ENCODE results near the gene CLCN2. TPM values are rescaled to one million over a fixed set of nuclear protein-coding genes. Genes with fewer than 3 reads are reported as not detected.

Gene CLCN2
- total RNA-seq, result 8.1 TPM

- Histone ChIP-seq H3K27ac (peak within 1 kb of the TSS; percentile 92), H3K9me3 (no peaks in the 10 kb centered on the region), H3K36me3 (peaks cover 0 to 21% of the 10 kb centered on the region in 2 donors), H3K27me3 (no peaks in the 10 kb centered on the region), H3K4me1 (peaks cover 31% of the 10 kb centered on the region), H3K4me3 (peak within 1 kb of the TSS; percentile 87 to 96)
- TF ChIP-seq POLR2AphosphoS5 (IDR thresholded peaks at IDR 0.05; ENCODE audit: insufficient read depth in 1 of 2, low read depth in 1 of 2) (peak in 1 of 2 donors; percentile 46), POLR2A (IDR thresholded peaks at IDR 0.05) (peak in 1 of 2 donors; percentile 87), CTCF (IDR thresholded peaks at IDR 0.05) (no peak)
- DNase-seq (ENCODE audit: extremely low spot score in 2 of 2), result no peak
- intact Hi-C loops (cut with DNase I), result loop anchor here (1.0 kb wide), 1 partner anchor 47 kb away; the partner anchor contains the start of gene EIF4G1
Measured at GRCh38 chr3:184361532-184361931, at the start of gene CLCN2, which contains the start of gene POLR2H. CLCN2 (minus strand) TSS chr3:184361605; CDS start chr3:184361479, 126 bp downstream. POLR2H (plus strand) TSS chr3:184361710; CDS start chr3:184363493, 1,783 bp downstream.

- Histone ChIP-seq H3K9me3 (no peaks in the 10 kb centered on the region), H3K27ac (no peak overlapping the region), H3K4me1 (no peaks in the 10 kb centered on the region), H3K27me3 (no peaks in the 10 kb centered on the region), H3K36me3 (no peaks in the 10 kb centered on the region), H3K4me3 (no peak overlapping the region)
- TF ChIP-seq POLR2A (IDR thresholded peaks at IDR 0.05) (no peak), POLR2AphosphoS5 (IDR thresholded peaks at IDR 0.05; ENCODE audit: insufficient read depth in 1 of 2, low read depth in 1 of 2) (no peak), CTCF (IDR thresholded peaks at IDR 0.05) (no peak)
- DNase-seq (ENCODE audit: extremely low spot score in 2 of 2), result peak in 1 of 2 donors; percentile 83
- intact Hi-C loops (cut with DNase I), result no loop called here
Measured at GRCh38 chr3:184409946-184410500, 48.6 kb upstream of the CLCN2 start.

- H3K4me3 ChIP-seq, result no peak overlapping the region
- intact Hi-C loops (cut with DNase I), result no loop called here
- no peaks in the 10 kb centered on the region for H3K4me1 ChIP-seq
- no peaks in the 10 kb centered on the region for H3K9me3 ChIP-seq
- H3K36me3 ChIP-seq, result no peaks in the 10 kb centered on the region
- DNase-seq (ENCODE audit: extremely low spot score in 2 of 2), result no peak
- no peaks in the 10 kb centered on the region for H3K27me3 ChIP-seq
- no peak overlapping the region for H3K27ac ChIP-seq
- TF ChIP-seq POLR2AphosphoS5 (IDR thresholded peaks at IDR 0.05; ENCODE audit: insufficient read depth in 1 of 2, low read depth in 1 of 2), result no peak
- TF ChIP-seq CTCF (IDR thresholded peaks at IDR 0.05), result no peak
- no peak for TF ChIP-seq POLR2A (IDR thresholded peaks at IDR 0.05)
Measured at GRCh38 chr3:184409331-184409926, 48.0 kb upstream of the CLCN2 start.

- Histone ChIP-seq H3K27ac (no peak overlapping the region), H3K27me3 (no peaks in the 10 kb centered on the region), H3K9me3 (no peaks in the 10 kb centered on the region), H3K4me3 (no peak overlapping the region), H3K4me1 (peaks cover 2% of the 10 kb centered on the region), H3K36me3 (no peaks in the 10 kb centered on the region)
- TF ChIP-seq POLR2AphosphoS5 (IDR thresholded peaks at IDR 0.05; ENCODE audit: insufficient read depth in 1 of 2, low read depth in 1 of 2), result no peak
- no peak for TF ChIP-seq POLR2A (IDR thresholded peaks at IDR 0.05)
- no peak for TF ChIP-seq CTCF (IDR thresholded peaks at IDR 0.05)
- no peak for DNase-seq (ENCODE audit: extremely low spot score in 2 of 2)
- intact Hi-C loops (cut with DNase I), result no loop called here
Measured at GRCh38 chr3:184405075-184406030, 43.9 kb upstream of the CLCN2 start.

All from vagina (tissue), 2 donors.